GM19035 (cell line): ENCODE data around the gene ADAD2.
"Not testable (repeated sequence)": the region's sequence is repeated elsewhere in the genome, so short reads cannot be mapped to it uniquely, and the experiment has no call there.

ENCODE experiments used
- ATAC-seq: cut with Tn5 transposase; IDR thresholded peaks from one replicate; pipeline ENCODE4 v1.9.1; 2021; ENCODE audit not compliant: unreplicated experiment

ADAD2 gene

DNA sequence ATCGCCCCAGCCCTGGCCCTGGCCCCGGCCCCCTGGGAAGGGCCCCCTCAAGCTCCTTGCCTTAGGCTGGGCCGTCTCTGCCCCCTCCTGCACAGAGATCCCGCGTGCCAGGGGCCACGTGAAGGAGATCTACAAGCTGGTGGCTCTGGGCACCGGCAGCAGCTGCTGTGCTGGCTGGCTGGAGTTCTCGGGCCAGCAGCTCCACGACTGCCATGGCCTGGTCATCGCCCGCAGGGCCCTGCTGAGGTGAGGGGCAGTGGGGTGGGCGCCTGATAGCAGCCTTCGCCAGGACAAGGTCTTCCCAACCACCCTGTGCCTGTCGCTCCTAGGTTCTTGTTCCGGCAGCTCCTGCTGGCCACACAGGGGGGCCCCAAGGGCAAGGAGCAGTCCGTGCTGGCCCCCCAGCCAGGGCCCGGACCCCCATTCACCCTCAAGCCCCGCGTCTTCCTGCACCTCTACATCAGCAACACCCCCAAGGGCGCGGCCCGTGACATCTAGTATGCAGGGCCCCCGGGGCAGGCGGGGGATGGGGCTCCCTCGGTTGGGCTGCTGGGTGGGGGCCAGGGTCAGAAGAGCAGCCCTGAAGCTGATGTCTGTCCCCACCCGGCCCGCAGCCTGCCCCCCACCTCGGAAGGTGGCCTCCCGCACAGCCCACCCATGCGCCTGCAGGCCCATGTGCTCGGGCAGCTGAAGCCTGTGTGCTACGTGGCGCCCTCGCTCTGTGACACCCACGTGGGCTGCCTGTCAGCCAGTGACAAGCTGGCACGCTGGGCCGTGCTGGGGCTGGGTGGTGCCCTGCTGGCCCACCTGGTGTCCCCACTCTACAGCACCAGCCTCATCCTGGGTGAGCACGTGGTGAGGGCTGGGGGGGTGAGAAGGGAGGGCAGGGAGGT lies 4.5 kb downstream of the ADAD2 start:
- ATAC-seq, result no peak

GRCh38 chr16:84196101-84196500 lies 5.1 kb downstream of the ADAD2 start:
- no peak for ATAC-seq

DNA sequence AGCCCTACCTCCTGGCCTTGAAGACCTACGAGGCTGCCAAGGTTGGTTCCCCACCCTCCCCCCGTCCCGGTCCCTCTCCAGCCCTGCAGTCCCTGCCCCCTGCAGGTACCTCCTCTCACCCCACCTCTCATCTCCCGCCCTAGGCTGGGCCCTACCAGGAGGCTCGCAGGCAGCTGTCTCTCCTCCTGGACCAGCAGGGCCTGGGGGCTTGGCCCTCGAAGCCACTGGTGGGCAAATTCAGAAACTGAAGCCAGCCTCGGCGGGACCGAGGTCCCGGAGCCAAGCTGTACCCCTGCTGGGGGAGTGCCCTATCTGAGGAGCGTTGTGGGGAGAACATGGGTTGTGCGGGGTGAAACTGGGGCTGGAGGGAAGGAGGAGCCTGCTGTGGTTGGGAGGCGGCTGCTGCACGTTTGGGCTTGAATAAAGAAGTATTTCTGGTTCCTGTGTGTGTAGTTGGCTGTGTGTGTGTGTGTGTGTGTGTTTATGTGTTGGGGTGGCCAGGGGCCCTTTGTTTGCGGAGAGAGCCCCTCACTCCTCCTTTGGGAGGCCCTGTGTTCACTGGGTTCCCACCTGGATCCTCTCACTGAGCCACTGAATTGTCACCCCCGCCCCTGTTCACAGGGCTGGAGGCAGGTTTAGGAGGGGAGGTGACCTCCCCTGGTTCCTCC lies 5.9 kb downstream of the ADAD2 start:
- ATAC-seq, result no peak

- ATAC-seq, result no peak
Observed at GRCh38 chr16:84197466-84198128, 6.6 kb downstream of the ADAD2 start.

DNA sequence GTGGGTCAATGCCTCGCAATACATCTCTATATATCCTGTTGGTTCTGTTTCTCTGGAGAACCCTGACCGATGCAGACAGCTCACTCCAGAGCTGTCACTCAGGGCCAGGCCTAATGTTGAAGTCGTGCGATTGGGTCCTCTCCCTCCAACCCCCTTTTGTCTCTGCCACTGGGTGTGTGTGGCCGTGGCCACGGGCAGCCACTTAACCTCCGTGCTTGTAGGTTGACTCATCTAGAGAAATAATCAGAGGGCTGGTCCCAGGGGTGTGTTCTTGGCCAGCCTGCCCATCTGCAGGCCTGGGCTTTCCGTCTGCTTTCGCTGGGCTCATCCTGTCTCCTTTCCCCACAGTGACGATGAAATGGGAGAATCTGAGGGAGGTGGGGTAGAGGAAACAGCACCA lies 7.4 kb downstream of the ADAD2 start:
- ATAC-seq, result no peak

GRCh38 chr16:84199097-84199496 lies 8.1 kb downstream of the ADAD2 start:
- ATAC-seq, result no peak

GRCh38 chr16:84199861-84200260 lies 8.9 kb downstream of the ADAD2 start:
- ATAC-seq, result no peak

DNA sequence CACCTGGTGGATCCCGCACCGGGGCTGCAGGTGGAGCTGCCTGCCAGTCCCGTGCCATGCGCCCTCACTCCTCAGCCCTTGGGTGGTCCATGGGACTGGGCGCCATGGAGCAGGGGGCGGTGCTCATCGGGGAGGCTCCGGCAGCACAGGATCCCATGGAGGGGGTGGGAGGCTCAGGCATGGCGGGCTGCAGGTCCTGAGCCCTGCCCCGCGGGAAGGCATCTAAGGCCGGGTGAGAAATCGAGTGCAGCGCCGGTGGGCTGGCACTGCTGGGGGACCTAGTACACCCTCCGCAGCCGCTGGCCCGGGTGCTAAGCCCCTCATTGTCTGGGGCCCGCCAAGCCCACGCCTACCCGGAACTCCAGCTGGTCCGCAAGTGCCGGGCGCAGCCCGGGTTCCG lies 13.6 kb downstream of the ADAD2 start:
- not testable (repeated sequence) for ATAC-seq

- ATAC-seq, result not testable (repeated sequence)
Observed at GRCh38 chr16:84205123-84205522, 14.2 kb downstream of the ADAD2 start.

GRCh38 chr16:84205976-84206691 lies 15.2 kb downstream of the ADAD2 start:
- ATAC-seq, result no peak

DNA sequence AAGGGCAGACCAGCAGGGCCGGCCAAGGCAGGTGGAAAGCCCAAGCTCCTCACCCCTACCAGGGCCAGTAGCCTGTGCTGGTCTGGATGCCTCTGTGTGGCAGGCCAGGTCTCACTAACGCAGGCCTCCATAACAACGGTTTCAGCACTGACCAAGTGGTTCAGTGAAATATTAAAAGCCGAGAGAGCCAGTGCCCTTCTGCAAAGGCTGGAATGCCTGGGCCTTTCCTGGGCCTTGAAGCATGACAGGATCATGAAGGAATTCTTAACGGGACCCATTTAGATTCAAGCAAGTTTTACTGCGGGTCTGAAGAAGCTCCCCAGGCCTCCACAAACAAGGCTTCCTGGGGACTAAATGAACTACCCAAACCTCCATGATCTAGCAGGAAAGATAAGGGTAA lies 16.3 kb downstream of the ADAD2 start:
- ATAC-seq, result no peak

DNA sequence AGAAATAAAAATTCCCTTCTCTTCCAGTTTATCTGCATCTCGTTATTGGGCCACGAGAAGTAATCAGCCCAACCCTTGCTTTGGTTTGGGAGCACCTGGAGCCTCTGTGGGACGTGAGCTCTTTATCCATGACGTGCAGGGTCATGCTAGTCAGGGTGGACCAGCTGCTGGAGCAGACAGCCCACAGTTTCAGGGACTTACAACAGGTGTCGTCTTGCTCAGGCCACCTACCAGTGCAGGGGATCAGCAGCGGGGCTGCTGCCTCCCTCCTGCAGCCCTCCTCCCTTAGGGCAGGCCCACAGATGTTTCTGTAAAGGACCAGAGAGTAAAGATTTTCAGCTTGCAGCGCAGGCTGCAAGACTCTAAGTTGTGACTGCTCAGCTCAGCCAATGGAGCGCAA lies 16.9 kb downstream of the ADAD2 start:
- ATAC-seq, result no peak

- ATAC-seq, result no peak
Observed at GRCh38 chr16:84209989-84210388, 19.0 kb downstream of the ADAD2 start.

DNA sequence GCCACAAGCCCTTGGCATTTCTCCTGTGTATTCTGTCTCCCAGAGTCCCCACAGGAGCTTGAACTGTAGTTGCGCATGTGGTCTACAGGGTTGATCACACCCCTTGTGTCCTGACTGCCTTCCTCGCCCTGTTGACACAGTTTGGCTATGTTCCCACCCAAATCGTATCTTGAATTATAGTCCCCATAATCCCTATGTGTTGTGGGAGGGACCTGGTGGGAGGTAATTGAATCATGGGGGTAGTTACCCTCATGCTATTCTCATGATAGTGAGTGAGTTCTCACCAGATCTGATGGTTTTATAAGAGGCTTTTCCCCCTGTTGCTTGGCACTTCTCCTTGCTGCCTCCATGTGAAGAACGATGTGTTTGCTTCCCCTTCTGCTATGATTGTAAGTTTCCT lies 21.2 kb downstream of the ADAD2 start:
- ATAC-seq, result no peak

- ATAC-seq, result no peak
Observed at GRCh38 chr16:84212631-84213030, 21.7 kb downstream of the ADAD2 start.

GRCh38 chr16:84214451-84215066 lies 23.6 kb downstream of the ADAD2 start:
- no peak for ATAC-seq

- no peak for ATAC-seq
Observed at GRCh38 chr16:84215531-84215930, 24.6 kb downstream of the ADAD2 start.

DNA sequence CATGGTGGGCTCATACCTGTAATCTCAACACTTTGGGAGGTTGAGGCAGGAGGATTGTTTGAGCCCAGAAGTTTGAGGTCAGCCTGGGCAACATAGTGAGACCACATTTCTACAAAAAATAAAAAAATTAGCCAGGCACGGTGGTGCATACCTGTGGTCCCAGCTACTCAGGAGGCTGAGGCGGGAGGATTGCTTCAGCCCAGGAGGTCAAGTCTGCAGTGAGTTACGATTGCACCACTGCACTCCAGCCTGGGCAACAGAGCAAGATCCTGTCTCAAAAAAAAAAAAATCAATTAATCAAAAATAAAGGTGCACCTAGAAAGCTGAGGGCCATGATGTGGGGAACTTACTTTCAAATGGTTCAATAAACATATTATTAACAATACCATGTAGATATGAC lies 25.2 kb downstream of the ADAD2 start:
- not testable (repeated sequence) for ATAC-seq

GRCh38 chr16:84218176-84218823 lies 27.3 kb downstream of the ADAD2 start:
- ATAC-seq, result no peak

- ATAC-seq, result no peak
Observed at GRCh38 chr16:84218956-84219355, 28.0 kb downstream of the ADAD2 start.
